ENCODE data around the gene POLR1G. TPM values are rescaled to one million over a fixed set of nuclear protein-coding genes. Genes with fewer than 3 reads are reported as not detected.

POLR1G gene
- total and polyA plus RNA-seq, 2 donors (not counting 3 experiments of a cell fraction or from before 2014, with no cell fraction given) = 6.6 to 19.5 TPM

- no peak overlapping the region for H3K9ac ChIP-seq (replicated peaks; ENCODE audit: extremely low read depth, insufficient read depth, low read length)
- no peak overlapping the region for H3K4me2 ChIP-seq (ENCODE audit: insufficient read depth, low read length)
- DNase-seq (ENCODE audit: low read depth, low spot score) (no peak), FAIRE-seq (no peak)
- BruUV-seq (replicated peaks) = no TSS peak
- no peaks in the 10 kb centered on the region for H4K20me1 ChIP-seq (replicated peaks; ENCODE audit: control insufficient read depth, extremely low read depth, insufficient read depth, low read length)
- no peaks in the 10 kb centered on the region for H3K9me3 ChIP-seq (replicated peaks; ENCODE audit: control insufficient read depth, insufficient read depth, low read length)
- peaks cover 1 to 3% of the 10 kb centered on the region in 2 experiments for H3K36me3 ChIP-seq (ENCODE audit: control insufficient read depth in 2 of 2, extremely low read depth in 1 of 2, insufficient read depth in 2 of 2, low read length in 2 of 2)
- CTCF ChIA-PET = interaction anchor here (1.0 to 1.6 kb wide), 2 partner anchors 22 to 35 kb away, joined by 4 to 8 read pairs; no protein-coding TSS in a partner anchor
- TF ChIP-seq, protein P1, sequence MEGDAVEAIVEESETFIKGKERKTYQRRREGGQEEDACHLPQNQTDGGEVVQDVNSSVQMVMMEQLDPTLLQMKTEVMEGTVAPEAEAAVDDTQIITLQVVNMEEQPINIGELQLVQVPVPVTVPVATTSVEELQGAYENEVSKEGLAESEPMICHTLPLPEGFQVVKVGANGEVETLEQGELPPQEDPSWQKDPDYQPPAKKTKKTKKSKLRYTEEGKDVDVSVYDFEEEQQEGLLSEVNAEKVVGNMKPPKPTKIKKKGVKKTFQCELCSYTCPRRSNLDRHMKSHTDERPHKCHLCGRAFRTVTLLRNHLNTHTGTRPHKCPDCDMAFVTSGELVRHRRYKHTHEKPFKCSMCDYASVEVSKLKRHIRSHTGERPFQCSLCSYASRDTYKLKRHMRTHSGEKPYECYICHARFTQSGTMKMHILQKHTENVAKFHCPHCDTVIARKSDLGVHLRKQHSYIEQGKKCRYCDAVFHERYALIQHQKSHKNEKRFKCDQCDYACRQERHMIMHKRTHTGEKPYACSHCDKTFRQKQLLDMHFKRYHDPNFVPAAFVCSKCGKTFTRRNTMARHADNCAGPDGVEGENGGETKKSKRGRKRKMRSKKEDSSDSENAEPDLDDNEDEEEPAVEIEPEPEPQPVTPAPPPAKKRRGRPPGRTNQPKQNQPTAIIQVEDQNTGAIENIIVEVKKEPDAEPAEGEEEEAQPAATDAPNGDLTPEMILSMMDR (IDR thresholded peaks at IDR 0.05; ENCODE audit: extremely low read depth in 1 of 2, insufficient read depth in 1 of 2, low read depth in 1 of 2, low read length in 2 of 2) = no peak
- TF ChIP-seq EZH2 (IDR thresholded peaks at IDR 0.05; ENCODE audit: borderline replicate concordance, low read depth, low read length, severe bottlenecking) = no peak
- TF ChIP-seq MYC (IDR thresholded peaks at IDR 0.05; ENCODE audit: low read depth, low read length) = no peak
- TF ChIP-seq MAX (IDR thresholded peaks at IDR 0.05; ENCODE audit: insufficient read depth, insufficient read length) = no peak
- no peak for TF ChIP-seq FOS (IDR thresholded peaks at IDR 0.05; ENCODE audit: borderline replicate concordance, insufficient read depth, low read length)
- no peak for TF ChIP-seq POLR2A (IDR thresholded peaks at IDR 0.05; ENCODE audit: low read depth, low read length)
- no peak for TF ChIP-seq JUN (IDR thresholded peaks at IDR 0.05; ENCODE audit: borderline replicate concordance, insufficient read depth, insufficient read length, low read depth)
- no peak for TF ChIP-seq POLR2AphosphoS5 (IDR thresholded peaks at IDR 0.05; ENCODE audit: insufficient read depth, low read depth, low read length)
- no peak for TF ChIP-seq GATA2 (IDR thresholded peaks at IDR 0.05; ENCODE audit: insufficient read depth, insufficient read length, low read depth, low read length)
- dilution Hi-C loops (cut with MboI; ENCODE audit: extremely low pct_ligation_motif_present, low sequenced_read_pairs) = no loop called here
- POLR2A ChIA-PET = no interaction called here
- H3K79me2 ChIP-seq (ENCODE audit: control insufficient read depth, insufficient read depth, low read length) = peaks cover 18% of the 10 kb centered on the region
- intact Hi-C loops (cut with micrococcal nuclease) = no loop called here
- no peak overlapping the region for H2AFZ ChIP-seq (ENCODE audit: low read depth, low read length)
- H3K27me3 ChIP-seq (ENCODE audit: control insufficient read depth in 2 of 2, insufficient read depth in 2 of 2, low read length in 2 of 2) = no peaks in the 10 kb centered on the region
- no peaks in the 10 kb centered on the region for H3K9me1 ChIP-seq (replicated peaks; ENCODE audit: control insufficient read depth, extremely low read depth, insufficient read depth, low read length)
- H3K4me1 ChIP-seq (ENCODE audit: control insufficient read depth, extremely low read depth, insufficient read depth, low read length) = peaks cover 5% of the 10 kb centered on the region
- H3K4me3 ChIP-seq (replicated peaks in 1 of 3; ENCODE audit: insufficient read depth in 1 of 3, low read depth in 1 of 3, low read length in 3 of 3) = no peak overlapping the region
- no peak overlapping the region for H3K27ac ChIP-seq (ENCODE audit: insufficient read depth, low read depth, low read length)
Observed at GRCh38 chr19:45368127-45368526, 38.3 kb upstream of the POLR1G start.
